ENCODE measurements around the gene PLAAT1.

The PLAAT1 gene

DNA sequence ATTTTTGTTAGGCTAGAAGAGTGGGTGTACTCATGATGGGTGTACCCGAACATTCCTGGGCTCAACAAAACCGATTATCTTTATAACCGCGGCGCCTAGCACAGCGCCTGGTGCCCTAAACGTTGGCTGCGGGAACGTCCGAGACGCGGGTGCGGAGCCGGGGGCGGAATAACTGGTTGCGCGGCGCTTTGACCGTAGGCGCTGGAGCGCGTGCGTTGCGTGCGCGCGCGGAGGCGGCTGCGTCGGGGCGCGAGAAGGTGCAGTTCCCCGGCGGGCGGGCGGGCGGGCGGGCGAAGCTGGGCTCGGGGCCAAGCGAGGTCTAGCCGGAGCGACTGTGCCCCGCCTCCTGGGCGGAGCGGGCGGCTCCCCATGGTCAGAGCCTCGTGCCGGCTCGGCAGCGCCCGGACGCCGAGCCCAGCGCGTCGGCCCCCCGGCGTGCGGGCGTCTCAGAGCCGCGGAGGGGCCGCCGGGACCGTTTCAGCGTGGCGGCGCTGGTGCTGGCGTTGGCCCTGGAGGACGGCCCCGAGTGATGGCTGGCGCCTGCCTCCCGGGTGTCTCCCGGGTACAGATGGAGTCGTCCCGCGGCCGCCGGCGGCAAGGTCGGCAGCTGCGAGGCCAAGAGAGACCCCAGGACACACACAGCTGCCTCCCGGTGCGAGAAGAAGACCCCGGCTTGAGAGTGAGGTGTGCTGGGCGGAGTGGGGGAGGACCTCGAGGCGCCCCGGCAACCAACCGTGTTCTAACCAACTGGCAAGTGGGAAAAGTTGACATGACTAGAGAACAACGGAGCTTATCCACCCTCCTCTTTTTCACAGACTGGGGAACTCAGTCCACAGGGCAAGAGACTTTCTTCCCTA, at the start of gene PLAAT1:
TSS of gene PLAAT1 (plus strand) at position 373 of the 857 bp plus-strand sequence. CDS start 14,429 bp downstream, outside the sequence.
- DNase-seq, result peak; percentile 25 to 42

DNA sequence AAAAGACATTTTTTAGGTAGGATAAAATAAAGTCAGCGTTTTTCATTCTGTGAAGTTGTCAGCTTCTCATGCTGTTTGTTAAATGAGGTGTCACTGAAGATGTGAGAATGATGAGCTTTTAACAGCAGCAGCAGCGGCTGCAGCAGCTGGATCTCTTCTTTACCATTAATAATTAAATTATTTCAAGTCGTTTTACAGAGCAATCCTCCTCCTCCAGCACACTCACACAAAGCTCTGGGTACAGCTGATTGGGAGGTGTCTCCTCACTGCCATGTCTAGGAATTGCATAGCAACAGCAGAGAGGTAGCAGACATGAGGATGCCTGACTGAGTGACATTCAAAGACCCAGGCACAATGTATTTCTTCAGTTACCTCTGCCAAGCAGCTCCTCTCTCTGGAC, 46.7 kb upstream of the PLAAT1 start:
- DNase-seq, result no peak

DNA sequence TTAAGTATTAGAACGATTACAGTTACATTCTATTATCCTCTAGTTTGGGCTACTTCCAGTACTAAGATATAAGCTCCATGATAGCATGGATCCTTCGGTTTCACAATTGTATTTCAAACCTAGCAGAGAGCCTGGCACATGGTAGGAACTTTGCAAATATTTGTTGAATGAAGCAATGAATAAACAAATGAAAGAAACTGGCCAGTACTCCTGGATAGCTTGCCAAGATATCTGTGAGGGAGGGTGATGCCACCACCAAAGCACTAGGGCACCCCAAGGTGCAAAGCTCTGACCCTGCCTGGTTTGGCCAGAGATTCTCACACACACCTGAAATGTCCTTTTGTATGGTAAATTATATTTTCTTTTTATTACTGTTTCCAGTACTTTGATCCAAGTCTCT, 44.3 kb upstream of the PLAAT1 start:
- no peak for DNase-seq

DNA sequence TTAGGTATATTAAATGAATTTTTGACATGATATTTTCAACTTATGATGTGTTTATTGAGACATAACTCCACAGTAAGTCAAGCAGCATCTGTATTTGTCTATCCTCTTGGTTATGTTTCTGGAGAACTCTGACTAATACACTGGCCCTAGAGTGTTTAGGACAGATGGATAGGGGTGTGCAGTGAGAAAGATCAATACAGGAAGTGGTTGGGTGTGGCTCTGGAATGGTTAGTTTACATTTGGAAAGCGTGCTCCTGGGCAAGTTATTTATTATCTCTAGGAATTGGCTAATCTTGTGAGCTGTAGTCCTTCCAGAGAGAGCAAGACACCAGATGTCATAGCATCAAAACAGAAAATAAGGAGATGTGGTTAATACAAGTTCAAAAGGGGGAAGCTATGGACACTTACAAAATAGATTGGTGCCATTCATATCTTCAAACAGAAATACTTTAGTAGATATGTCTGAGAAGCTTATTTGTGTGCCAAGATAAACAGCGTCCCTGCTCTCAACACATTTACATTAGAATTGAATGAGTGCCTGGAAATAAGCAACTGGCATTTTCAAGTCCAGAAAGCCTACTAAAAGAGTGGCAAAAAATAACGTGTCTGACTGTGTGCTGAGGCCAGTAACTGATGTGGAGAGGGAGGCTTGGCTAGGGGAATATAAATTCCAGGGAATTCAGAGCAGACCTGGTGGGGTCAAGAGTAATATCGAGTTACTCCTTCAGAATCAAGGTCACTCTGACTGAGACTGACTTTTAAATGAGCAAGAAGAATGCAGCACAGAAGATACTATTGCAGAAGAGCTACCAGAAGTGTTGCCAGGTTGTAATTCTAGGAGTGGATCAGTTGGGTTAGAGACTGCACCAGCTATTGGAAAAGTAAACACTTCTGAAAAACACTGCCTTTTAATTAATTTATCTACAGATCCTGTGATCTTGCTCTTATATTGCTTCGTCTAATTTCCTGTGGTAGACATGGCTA, 33.4 kb upstream of the PLAAT1 start:
- DNase-seq, result no peak

DNA sequence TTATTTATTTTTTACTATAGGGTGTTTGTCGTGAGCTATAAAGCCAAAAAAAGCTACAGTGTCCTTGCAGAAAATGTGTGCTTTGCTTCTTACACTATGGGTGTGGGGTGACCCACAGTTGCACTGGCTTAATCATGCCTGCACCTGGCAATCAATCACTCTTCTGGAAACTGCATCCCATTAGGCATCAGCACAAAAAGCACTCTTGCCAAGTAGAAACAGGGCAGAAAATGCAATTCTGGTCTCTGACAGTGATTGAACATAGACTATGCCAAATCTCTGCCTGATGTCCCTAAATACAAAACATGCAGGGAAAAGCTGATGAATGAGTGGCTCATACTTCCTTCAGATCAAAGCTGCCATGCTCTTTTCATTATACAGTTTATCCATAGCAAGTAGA, 30.4 kb upstream of the PLAAT1 start:
- no peak for DNase-seq

DNA sequence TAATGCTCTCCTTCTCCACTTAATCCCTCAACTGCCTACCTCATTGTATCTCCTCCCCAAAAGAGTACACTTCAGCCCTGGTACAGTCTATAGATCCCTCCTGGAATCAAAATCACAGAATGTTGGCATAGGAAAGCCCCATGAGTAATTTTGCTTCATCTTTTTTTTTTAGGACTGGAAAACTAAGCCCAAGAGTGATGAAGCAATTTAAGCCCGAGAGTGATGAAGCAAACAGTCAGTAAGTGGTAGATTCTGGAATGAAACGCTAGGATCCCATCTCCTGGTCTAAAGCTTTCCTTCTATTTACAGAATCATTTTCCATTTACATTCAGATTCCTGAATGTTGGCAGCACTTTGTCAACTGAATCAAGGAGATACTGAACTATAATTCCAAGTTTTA, 29.8 kb upstream of the PLAAT1 start:
- DNase-seq, result no peak

DNA sequence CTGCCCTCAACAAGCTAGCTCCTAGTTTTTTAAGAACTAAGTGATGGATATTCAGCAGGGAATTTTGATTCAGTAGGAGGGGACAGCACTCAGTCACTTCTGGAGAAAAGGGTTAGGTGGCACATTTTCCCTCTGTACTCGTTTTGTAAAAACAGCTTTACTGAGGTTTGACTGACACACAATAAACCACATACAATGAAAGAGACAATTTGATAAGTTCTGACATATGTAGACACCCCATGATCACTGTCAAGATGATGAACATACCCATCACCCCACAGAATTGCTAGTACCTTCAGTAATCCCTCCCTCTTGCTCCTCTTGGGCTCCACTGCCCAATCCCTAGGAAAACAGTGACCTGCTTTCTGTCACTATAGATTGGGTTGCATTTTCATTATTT, 29.0 kb upstream of the PLAAT1 start:
- DNase-seq, result no peak

DNA sequence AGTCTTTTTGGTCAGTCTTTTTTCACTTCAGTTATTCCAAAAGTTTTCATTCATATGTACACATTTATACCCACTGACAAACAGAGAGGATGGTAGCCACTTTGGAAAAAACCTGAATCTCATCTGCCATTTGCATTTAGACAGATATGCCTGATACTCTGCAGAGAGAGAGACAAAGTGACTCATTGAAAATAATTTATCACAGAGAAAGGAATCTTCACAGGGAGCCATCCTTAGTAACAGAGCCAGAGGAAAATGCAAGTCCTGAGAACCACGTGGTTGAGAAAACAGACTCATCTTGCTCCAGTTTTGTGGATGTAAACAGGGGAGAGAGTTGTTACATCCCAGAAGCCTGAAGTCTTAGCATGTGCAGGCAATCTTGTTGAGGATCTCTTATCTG, 28.2 kb upstream of the PLAAT1 start:
- DNase-seq, result no peak

DNA sequence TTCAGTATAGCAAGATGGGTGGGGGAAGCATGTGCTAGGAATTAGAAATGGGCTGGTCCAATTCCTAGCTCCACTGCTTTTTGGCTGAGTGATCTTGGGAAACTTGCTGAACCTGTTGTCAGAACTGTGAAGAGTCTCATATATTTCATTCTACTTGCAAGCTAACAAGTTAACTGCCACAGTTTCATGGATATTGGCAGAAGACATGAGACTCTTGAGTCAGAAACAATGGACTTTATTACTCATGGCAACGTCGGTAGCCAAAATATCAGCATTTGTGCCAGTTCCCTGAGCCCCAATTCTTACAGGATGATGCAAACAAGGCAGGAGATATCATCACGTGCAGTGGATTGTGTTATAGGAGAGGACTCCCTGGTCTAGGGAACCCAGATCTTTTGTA, 26.6 kb upstream of the PLAAT1 start:
- DNase-seq, result no peak

DNA sequence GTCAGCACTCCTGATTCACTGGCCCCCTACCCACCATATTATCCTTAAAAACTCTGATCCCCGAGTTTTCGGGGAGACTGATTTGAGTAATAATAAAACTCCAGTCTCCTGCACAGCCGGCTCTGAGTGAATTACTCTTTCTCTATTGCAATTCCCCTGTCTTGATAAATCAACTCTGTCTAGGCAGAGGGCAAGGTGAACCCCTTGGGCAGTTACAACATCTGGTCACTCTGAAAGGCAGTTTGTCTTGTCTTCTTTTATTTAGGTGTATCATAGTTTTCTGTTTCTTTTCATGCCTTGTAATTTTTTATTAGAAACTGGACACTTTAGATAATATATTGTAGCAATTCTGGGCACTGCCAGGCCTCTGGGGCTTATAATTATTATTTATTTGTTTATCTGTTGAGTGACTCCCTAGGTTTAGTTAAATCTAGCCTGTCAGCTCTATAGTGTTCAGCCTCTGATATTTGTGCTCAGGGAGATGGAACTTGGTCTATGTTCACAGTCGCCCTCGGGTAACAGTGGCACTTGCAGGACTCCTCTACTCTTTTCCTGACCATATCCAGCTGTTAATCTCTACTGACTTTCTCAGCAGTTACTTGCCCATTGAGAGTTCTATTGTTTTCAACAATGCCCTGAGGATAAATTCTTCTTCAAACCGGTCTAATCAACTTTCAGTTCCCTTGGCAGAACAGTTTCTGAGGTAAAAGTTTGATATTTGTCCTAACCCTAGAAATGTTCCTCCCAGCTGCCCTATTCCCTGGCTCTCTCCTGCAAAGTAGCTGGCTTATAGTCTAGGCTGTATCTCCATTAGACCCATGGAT, 15.5 kb upstream of the PLAAT1 start:
- DNase-seq, result no peak

DNA sequence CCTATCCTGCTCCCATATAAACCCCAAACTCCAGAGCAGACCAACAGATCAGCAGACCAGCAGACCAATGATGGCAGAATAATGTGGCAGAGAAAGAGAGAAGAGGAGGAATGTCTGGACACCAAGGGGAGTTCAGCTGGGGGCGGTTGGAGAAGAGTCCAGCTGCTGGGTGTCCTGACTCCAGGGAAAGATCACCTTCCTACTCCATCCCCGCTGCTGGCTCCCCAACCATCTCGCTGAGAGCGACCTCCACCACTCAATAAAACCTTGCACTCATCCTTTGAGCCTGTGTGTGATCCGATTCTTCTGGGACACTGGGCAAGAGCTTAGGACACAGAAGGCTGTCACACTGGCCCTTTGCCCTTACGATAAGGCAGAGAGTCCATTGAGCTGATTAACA, 12.8 kb upstream of the PLAAT1 start:
- no peak for DNase-seq

DNA sequence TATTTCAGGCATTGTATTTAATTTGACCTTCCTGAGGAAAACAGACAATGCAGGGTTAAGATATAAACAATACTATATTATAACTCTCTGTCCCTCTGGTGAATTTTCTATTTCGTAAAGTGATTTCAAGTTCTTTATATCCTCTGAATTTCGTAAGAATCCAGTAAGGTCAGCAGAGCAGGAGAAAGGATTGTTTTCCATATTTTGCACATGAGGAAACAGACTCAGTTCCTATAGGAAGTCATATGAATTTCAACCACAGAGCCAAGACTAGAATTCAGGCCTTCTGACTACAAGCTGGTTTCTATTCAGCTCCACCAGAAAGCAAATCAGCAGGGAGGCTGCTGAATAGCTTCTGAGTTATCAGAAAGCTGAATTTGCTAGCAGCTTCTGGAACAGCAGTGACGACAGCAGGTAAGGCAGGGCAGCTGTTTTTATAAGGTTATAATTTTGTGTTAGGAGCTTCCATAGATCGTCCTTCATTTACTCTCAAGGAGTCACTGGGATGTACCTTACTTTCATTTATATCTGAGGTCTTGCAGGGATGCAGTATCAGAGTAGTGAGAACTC, 11.1 kb upstream of the PLAAT1 start:
- no peak for DNase-seq

DNA sequence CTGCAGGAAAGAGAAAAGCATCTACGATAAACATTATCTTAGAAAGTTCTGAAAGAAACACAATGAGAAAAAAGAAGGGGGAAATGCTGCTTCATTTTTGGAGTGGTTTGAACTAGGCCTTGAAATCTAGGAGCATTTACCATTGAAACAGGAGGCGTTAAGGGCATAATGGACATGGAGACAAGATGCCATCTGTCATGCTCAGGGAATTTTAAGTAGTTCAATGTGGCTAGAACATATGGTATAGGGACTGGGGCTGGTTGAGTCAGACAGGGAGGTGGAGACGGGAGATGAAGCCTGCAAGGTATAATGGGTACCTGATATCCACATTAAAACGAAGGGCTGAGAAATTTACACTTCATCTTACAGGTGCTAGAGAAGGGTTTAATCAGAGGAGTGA, 10.4 kb upstream of the PLAAT1 start:
- DNase-seq, result no peak

DNA sequence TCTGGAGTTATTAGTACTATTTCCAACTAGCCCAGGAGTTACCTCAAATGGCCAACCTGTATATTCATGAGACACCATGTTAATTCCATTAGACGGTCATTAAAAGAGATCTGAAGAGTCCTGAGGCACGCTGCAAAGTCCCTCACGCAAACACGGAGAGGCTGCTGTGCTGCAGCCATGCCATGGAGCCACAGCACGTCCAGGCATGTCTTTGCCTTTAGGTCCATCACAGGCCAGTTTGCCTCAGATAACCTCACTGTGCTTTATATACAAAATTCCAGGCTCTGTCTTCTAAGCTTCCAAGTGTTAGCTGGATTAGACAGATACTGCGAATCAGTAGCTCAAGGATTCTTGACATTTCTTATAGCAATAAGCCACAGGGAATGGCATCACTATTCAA, 9.8 kb upstream of the PLAAT1 start:
- DNase-seq, result no peak

DNA sequence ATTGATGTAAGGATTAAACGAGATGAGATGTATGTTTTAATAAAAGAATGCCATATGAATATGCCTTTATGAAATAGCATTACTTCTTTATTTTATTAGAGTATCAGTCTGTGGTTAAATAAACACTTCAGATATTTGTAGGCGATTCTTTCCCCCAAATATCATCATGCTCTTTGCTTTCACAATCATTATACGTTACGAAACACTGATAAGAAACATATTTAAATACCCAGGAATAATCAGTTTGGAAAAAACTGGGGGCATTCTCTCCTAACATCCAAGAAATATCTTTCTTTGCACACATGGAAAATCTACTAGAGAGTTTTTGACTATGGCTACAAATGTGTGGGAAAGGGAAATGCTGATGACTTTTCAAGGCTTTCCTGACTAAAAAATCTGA, 4.4 kb upstream of the PLAAT1 start:
- no peak for DNase-seq

DNA sequence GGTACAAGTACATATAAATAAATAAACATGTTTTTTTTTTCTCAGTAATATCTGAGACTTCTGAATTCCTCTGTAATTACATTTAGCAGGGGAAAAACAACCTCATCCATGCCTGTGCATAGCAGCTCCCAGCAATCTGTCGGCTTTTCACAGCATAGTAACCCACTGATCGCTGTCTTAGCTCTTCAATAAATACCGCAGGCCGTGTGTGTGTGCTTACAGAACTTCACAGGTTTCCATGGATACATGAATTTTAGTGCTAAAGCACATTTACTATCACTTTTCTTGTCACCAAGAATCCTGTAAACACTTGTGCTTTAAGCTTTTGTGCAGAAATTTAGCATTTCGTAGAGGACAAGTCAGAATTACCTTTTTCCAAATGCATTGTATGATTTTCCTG, 4.0 kb upstream of the PLAAT1 start:
- DNase-seq, result no peak

DNA sequence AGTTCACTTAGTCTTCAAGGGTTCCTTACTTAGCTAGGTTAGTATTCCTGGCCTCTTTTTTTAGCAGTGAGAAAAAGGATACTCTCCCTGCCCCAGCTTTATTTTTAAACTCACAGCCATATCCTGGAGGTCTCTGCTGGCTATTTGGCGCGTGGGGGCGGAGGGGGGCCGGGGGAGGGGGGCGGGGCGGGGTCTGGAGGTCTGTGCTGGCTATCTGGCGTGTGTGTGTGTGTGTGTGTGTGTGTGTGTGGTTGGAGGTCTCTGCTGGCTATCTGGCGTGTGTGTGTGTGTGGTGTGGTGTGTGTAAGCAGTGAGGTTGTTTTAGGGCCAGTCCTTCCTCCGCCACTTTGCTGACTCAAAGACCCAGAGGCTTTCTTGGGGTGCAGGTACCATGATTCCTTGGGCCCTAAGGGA, 579 bp upstream of the PLAAT1 start:
- DNase-seq, result no peak

DNA sequence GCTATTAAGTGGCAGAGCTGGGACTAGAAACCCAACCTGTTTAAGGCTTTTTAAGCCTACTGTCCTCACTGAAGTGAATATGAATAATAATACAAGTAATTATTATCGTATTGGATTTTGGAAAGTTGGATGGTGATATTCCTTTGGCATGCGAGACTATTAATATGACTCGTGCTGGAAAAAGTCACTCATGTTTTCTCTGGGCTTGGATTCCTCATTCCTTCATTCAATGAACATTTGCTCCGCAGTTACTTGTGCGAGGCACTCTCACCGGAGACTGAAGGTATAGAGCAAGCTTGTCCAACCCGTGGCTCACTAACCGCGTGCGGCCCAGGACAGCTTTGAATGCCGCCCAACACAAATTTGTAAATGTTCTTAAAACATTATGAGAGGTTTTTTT, 694 bp downstream of the PLAAT1 start:
- DNase-seq, result no peak

DNA sequence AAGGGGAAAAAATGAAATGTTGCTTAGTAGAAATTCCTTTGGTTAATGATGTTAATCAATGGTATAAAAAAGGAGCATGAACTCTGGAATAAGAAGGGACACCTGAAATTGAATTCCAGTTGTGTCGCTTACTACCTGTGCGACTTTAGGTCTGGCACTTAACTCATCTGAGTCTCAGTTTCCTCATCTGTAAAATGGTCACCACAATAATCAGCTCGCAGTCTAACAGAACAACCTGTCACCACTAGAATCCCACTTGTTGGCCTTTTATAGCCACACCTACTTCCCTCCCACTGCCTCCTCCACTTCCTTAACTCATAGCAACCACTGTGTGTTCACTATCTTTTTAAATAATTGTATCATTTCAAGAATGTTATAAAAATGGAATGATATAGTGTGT, 2.5 kb downstream of the PLAAT1 start:
- DNase-seq, result no peak

DNA sequence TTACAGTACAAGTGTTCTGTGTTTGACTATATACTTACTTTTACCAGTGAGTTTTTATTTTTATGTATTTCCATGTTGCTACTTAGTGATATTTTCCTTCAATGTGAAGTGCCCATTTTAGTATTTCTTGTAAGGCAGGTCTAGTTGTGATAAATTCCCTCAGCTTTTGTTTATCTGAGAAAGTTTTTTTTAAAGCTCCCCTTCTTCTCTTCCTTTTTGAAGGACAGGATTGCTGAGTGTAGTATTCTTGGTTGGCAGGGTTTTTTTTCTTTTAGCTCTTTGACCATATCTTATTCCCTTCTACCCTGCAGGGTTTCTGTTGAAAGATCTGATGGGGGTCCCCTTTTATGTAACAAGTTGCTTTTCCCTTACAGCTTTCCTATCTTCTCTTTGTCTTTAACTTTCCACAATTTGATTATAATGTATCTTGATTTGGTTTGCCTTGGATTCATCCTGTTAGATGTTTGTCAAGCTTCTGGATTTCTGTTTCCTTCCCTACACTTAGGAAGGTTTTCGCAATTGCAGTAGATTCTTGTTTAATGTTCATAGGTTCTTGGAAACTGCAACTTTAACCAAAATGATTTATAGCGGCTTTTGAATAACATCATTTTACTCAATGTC, 7.9 kb downstream of the PLAAT1 start:
- DNase-seq, result no peak

DNA sequence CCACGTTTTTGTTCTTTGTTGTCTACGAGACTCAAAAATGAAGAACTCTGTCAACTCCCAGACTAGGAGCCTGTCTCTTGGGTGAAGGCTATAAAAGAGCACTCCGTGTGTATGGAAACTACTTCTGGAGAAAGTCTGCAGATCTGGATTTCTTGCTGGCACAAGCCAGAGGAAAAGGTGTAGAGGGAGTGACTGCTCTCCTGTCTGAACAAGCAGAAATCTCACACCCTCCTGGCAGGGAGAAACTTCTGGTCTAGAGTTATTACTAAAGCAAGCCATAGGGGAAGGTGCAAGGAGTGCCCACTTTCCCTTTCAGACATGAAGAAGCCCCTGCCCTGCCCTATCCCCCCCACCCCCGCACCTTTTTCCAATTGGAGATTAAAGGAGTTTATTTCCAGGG, 9.5 kb downstream of the PLAAT1 start:
- DNase-seq, result no peak

DNA sequence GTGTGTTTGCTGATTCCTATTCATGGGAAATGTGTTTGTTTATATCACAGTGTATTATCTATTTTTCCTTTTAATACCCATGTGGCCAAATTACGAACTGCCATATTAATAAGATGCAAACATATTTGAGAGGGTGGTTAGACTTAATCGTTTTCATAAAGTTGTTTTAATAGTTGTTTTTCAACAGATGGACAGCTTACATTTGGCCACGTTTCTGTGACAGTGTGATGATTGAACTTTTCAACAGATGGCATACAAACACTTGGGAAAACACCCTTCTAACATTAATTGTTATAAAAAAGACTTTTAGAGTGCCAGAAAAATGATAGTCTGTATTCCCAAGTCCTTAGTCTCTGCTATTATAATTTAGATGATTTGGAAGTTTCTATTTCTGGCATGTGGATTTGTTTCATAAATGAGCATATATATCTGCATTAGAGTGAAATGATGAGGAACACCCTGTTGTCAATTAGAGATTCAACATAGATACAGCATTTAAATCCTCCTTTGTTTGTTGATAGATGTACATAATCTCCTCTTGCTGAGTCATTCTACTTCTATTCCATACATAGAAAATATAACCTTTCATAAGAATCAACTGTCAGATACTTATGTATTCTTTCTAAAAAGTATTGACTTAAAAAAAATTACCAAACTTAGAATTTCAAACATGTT, 13.1 kb downstream of the PLAAT1 start:
- no peak for DNase-seq
